Measurements from ENCODE around the gene PLCB1.
"Not testable (repeated sequence)": the region's sequence is repeated elsewhere in the genome, so short reads cannot be mapped to it uniquely, and the experiment has no call there.

Gene PLCB1

GRCh38 chr20:8344631-8345030 is 212.6 kb downstream of the PLCB1 start:
- no peak for DNase-seq (ENCODE audit: low read depth)
- no peak for TF ChIP-seq CTCF (IDR thresholded peaks at IDR 0.05; ENCODE audit: low read length, missing control alignments)

GRCh38 chr20:8346700-8347270 is 214.7 kb downstream of the PLCB1 start:
- H3K4me3 ChIP-seq (replicated peaks; ENCODE audit: low read depth, low read length): no peak overlapping the region
- TF ChIP-seq CTCF (IDR thresholded peaks at IDR 0.05; ENCODE audit: low read length, missing control alignments): no peak
- DNase-seq (ENCODE audit: low read depth): no peak

More at GRCh38 chr20:8344631-8345030, 212.6 kb downstream of the PLCB1 start:
- H3K4me3 ChIP-seq (replicated peaks; ENCODE audit: low read depth, low read length): no peak overlapping the region

- not testable (repeated sequence) for DNase-seq (ENCODE audit: low read depth); H3K4me3 ChIP-seq (replicated peaks; ENCODE audit: low read depth, low read length)
Measured at GRCh38 chr20:8350225-8350624, 218.2 kb downstream of the PLCB1 start.

- TF ChIP-seq CTCF (IDR thresholded peaks at IDR 0.05; ENCODE audit: low read length, missing control alignments): no peak
- no peak for DNase-seq (ENCODE audit: low read depth)
- H3K4me3 ChIP-seq (replicated peaks; ENCODE audit: low read depth, low read length): no peak overlapping the region
Measured at GRCh38 chr20:8352486-8352885, 220.4 kb downstream of the PLCB1 start.

- no peak for DNase-seq (ENCODE audit: low read depth)
- no peak for TF ChIP-seq CTCF (IDR thresholded peaks at IDR 0.05; ENCODE audit: low read length, missing control alignments)
Measured at GRCh38 chr20:8353512-8353911, 221.4 kb downstream of the PLCB1 start.

GRCh38 chr20:8355453-8355852 is 223.4 kb downstream of the PLCB1 start:
- H3K4me3 ChIP-seq (replicated peaks; ENCODE audit: low read depth, low read length): no peak overlapping the region
- TF ChIP-seq CTCF (IDR thresholded peaks at IDR 0.05; ENCODE audit: low read length, missing control alignments): no peak

More at GRCh38 chr20:8353512-8353911, 221.4 kb downstream of the PLCB1 start:
- H3K4me3 ChIP-seq (replicated peaks; ENCODE audit: low read depth, low read length): no peak overlapping the region

GRCh38 chr20:8356806-8357205 is 224.7 kb downstream of the PLCB1 start:
- DNase-seq (ENCODE audit: low read depth): no peak
- H3K4me3 ChIP-seq (replicated peaks; ENCODE audit: low read depth, low read length): no peak overlapping the region
- TF ChIP-seq CTCF (IDR thresholded peaks at IDR 0.05; ENCODE audit: low read length, missing control alignments): no peak

More at GRCh38 chr20:8355453-8355852, 223.4 kb downstream of the PLCB1 start:
- no peak for DNase-seq (ENCODE audit: low read depth)

Measured in fibroblast of pulmonary artery (primary cell).